KBM-7 (cell line): ENCODE results near the gene SLC25A17.
"Not testable (repeated sequence)": the region's sequence is repeated elsewhere in the genome, so short reads cannot be mapped to it uniquely, and the experiment has no call there.

Source experiments
- DNase-seq: peaks from one replicate; pipeline ENCODE4 v3.0.0-alpha.2; 2015
- in situ Hi-C: fragments of 300-500 bp; cut with MboI; formaldehyde crosslinking; loops from 2 replicates; pipeline ENCODE4 v1.14.3; 2020; ENCODE audit warnings: low sequenced_read_pairs, low pct_unique_long_range_greater_than_20kb, mixed read lengths

The SLC25A17 gene

DNA sequence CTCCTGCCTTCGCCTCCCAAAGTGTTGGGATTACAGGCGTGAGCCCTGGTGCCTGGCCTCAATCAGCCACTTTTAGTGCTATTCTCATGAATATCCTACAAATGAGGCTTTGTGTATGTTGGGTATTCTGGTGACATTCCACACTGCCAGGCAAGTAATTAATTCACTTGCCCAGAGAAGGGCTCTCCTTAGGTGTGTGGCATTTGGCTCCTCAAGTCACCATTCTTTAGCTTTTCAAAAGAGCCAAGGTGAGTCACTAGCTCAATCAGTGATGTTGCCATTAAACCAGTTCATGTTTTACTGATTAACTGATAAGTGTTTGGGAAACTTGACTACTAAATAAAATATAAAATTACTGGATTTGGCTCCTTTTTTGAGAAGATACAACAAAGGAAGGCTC is 52.2 kb downstream of the SLC25A17 start:
- no peak for DNase-seq
- in situ Hi-C loops: no loop called here

DNA sequence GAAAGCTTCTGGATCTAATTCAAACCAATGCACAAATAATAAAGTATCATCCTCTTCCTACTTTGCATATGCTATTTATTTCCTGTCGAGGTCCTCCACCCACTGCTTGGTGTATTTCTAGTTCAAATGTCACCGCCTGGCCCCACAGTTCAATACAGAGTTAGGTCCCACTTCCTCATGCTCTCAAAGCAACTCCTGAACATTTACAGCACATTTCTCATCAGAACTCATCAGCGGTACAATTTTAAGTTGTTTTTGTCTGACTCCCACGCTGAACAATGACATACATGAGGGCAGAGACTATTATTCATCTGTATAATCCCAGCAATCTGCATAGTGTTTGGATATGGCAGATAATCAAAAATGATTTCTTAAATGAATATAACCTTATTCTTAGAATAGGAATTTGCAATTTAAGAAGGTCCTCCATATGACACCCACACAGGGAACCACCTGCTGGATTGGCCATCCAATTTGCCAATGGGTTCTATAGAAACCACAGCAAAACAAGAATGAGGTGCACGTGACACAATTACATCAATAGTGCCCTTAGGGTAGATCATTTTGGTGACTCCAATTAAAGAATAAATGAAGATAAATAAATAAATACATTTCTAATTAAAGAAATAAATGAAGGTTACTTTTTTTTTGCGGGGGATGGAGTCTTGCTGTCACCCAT is 54.2 kb downstream of the SLC25A17 start:
- DNase-seq: no peak
- in situ Hi-C loops: no loop called here

DNA sequence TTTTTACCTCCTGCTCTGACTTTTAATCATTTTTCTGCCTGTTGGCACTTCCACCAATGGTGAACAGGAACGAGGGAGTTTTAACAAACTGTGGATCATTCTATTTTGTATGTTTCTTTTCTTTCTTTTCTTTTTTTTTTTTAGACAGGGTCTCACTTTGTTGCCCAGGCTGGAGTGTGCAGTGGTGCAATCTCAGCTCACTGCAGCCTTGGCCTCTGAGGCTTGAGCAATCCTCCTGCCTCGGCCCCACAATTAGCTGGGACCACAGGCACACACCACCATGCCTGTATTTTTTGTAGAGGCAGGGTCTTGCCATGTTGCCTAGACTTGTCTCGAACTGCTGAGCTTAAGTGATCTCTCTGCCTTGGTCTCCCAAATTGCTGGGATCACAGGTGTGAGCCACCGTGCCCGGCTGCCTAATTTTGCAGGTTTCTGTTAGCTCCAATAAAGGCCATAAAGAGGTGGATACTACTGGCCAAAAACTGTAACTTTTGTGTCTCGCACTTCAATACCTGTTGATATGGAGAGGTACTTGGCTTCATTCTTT is 59.8 kb downstream of the SLC25A17 start:
- DNase-seq: no peak
- in situ Hi-C loops: no loop called here

DNA sequence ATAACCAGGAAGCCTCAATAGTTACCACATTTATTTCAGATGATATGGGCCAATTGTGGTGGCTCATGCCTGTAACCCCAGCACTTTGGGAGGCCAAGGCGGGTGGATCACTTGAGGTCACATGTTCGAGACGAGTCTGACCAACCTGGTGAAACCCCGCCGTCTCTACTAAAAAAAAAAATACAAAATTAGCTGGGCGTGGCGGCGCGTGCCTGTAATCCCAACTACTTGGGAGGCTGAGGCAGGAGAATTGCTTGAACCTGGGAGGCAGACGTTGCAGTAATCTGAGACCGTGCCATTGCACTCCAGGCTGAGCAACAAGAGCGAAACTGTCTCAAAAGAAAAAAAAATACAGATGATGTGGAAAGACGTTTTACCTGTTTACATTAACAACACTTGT is 60.3 kb downstream of the SLC25A17 start:
- in situ Hi-C loops, DNase-seq: not testable (repeated sequence)

DNA sequence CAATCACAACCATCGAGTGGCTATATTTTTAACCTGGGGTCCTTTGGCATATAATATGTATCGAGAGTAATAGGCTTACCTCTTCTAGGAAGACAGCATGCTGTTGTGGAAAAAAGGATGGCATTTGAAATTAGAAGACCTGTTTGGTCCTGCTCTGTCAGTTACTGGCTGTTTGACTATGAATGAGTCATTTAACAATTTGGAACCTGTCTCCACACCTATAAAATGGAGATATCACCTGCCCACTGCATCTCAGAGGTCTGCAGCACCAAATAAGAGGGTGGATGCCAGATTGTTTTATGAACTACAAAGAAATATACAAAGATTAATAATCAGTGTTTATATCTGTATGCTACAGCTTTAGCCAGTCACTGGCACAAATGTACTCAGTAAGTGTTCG is 60.8 kb downstream of the SLC25A17 start:
- no peak for DNase-seq
- in situ Hi-C loops: no loop called here

DNA sequence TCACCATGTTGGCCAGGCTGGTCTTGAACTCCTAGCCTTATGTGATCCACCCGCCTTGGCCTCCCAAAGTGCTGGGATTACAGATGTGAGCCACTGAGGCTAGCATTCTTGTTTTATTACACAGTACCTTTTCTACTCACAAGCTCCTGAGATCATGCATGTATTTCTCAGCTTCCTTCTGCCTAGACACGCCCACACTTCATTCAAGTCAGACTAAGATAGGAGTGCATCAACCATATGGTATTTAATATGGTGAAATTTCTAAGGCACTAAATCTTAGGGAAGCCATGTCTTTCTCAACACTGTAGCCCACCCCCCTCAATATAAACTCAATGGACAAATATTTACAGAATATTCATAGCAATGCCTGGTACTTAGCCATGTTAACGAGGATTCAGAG is 62.1 kb downstream of the SLC25A17 start:
- in situ Hi-C loops: no loop called here
- DNase-seq: no peak

DNA sequence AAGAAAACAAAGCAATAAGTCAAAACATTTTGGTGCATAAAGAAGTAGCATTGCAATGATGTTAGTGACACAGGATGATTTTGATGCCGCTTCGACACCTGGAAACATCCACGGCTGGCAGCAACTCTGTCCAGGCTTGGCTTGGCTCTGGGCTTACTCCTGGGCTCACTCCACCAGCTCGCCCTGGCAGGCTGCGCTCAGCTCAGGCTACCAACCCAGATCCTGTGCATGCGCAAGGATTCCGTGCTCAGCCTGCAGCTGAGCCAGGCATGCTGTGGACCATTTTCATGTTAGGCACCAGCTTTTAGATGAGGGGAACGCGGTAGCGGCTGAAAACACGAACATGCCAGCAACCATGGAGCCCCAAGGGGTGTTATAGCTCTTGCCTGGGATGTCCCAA is 66.0 kb downstream of the SLC25A17 start:
- in situ Hi-C loops: no loop called here
- DNase-seq: no peak

DNA sequence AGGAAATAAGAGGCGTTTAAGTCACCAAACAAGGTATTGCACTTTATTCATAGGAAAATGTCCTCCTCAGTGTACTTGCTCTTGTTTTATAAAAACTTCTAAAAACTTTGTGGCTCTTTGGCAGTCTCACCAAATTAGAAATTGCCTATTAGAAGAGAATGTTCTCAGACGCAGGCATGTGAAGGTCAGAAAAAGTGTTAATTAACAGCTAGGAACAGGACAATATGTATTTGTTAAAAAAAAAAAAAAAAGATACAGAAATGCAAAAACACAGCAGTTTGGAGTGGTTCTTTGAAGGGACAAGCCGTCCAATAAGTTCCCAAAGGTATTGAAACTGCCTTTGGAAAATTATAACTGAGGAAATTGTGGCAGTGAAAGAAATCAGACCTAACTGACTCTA is 67.9 kb downstream of the SLC25A17 start:
- in situ Hi-C loops: no loop called here
- DNase-seq: no peak

DNA sequence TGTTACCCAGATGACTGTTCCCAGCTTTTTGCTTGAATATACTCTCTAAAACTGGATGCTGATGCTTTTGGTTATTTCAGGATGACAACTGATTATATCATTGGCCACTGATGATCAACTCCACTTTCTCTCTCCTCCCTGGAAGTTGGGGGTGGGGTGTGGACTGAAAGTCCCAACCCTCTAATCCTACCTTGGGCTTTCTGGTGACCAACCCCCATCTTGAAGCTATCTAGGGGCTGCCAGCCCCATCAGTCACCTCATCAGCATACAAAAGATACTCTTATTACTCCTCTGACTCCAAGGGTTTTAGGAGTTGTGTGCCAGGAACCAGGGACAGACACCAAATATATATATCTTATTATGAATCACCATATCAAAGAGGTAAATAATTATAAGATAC is 69.3 kb downstream of the SLC25A17 start:
- in situ Hi-C loops: no loop called here
- DNase-seq: no peak

DNA sequence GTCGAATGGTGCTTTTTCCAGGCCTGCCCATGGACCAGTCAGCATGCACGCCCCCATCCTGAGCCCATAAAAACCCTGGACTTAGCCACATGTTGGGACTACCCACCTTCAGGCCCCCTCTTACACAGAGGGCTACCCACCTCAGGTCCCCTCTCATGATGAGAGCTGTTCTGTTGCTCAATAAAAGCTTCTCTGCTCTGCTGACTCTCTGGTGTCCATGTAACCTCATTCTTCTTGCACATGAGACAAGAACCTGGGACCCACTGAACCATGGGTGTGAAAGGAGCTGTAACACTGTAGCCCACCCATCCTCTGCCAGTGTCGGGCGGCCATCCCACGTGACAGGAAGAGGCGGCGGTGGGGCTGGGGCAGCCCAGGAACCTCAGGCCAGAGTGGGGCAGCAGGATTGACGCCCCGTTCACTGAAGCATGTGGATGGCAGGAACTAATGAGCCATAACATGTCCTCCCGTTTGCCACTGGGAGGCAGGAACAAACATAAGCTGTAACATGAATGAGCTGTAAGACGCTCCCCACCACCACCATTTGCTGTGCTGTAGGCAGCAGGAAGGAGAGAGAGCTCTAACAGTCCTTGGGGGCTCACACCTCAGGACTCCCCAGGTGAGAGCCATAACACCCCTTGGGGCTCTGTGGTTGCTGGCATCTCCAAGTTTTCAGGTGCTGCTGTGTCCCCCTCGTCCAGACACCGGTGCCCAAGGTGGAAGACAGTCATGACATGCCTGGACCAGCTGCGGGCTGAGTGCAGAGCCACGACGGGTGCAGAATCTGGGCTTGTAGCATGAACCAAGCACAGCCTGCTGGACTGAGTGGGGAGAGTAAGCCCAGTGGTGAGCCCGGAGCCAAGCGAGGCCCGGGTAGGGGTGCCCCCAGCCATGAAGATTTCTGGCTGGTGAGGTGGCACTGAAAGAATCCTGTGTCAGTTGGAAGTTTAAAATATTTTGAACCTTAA is 70.5 kb downstream of the SLC25A17 start:
- in situ Hi-C loops: no loop called here
- no peak for DNase-seq

DNA sequence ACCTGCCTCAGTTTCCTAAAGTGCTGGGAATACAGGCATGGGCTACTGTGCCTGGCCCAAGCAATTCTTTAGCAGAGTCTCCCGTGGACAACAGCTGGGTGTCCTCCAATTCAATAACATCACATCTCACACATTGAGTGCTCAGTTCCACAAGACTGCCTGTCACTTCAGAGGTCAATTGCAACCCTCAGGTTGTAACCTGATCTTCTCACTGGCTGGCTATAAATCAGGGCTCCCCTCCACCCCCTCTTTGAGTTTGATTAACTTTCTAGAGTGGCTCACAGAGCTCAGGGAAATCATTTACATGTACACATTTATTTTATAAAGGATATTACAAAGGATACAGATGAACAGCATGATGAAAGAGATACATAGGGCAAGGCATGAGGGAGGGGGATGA is 71.8 kb downstream of the SLC25A17 start:
- DNase-seq: no peak
- in situ Hi-C loops: no loop called here

DNA sequence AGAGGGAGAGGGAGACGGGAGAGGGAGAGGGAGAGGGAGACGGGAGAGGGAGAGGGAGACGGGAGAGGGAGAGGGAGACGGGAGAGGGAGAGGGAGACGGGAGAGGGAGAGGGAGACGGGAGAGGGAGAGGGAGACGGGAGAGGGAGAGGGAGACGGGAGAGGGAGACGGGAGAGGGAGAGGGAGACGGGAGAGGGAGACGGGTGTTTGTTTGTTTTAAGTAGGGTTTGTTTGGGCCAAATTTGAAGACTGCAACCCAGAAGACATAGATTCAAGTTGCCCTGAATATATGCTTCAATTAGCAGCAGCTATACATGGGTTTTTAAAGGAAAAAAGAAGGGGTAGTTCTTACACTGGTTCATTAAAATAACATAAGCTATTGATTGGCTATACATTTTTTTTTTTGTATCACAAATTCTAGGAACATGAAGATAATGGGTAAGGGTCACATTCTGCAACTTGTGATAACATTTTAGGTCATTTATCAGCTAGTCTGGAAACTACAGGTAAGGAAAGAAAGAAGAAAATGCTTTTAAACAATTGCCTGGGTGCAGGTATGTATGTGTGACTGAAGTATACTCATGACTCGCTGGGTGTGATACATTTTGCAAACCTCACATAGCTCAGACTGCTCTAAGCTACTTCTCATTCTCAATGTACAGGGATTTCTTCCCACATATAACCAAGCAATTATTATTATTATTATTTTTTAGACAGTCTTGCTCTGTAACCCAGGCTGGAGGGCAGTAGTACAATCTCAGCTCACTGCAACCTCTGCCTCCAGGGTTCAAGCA is 72.5 kb downstream of the SLC25A17 start:
- in situ Hi-C loops: no loop called here
- DNase-seq: no peak

DNA sequence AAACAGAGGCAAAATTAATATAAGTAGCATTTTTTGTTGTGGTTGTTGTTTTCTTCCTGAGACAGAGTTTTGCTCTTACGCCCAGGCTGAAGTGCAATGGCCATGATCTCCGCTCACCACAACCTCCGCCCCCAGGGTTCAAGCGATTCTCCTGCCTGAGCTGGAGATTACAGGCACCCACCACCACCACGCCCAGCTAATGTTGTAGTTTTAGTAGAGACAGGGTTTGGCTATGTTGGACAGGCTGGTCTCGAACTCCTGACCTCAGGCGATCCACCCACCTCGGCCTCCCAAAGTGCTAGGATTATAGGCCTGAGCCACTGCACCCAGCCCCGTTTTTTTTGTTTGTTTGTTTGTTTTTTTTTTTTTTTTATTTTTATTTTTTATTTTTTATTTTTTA is 75.4 kb downstream of the SLC25A17 start:
- in situ Hi-C loops: no loop called here

DNA sequence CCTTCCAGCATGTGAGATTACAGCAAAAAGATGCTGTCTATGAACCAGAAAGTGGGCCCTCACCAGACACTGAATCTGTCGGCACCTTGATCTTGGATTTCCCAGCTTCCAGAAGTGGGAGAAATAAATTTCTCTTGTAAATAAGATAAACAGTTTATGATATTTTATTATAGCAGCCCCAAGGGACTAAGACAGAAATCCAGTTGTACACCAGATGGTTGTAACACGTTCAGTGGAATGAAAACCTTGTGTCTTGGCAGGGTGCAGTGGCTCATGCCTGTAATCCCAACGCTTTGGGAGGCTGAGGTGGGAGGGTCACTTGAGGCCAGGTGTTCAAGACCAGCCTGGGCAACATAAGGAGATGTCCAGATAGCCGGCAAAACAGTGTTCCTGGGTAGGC is 78.0 kb downstream of the SLC25A17 start:
- in situ Hi-C loops: no loop called here
- DNase-seq: no peak

More for the DNA sequence above, 75.4 kb downstream of the SLC25A17 start:
- DNase-seq: no peak

DNA sequence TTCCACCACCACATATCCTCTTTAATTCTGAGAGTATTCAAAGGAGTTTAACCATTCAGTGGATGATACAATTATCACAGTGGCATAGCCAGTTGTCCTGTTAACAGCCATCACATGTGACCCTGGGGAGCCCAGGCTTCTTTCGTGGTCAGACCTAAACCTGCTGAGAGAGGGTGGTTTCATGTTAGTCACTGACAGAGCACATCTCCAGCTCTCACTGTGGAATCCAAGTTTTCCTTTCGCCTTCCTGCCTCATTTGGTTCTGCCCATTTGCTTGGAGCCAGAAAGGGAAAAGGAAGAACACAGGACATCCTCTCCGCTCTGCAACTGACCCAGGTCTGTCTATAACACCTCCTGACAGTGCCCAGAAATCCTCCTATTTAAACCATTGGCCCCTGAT is 79.4 kb downstream of the SLC25A17 start:
- in situ Hi-C loops: no loop called here
- DNase-seq: no peak

DNA sequence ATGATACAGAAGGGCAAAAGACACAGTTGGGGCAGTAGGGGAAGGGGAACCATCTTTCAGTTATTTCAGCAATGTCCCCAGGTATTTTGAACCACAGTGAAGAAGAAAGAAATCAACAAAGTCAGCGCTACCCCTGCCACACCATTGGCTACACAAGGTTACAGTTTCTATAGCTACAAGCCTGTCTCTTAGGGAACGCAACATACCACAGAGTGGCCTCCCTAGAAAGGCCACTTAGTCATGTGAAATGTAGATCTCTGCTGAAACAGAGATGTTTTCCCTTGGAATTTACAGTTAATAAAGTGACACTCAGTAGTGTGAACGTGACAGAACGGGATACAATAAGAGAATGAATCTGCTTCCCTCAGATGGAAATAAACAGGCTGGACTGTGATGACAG is 85.2 kb downstream of the SLC25A17 start:
- in situ Hi-C loops: no loop called here
- DNase-seq: no peak

DNA sequence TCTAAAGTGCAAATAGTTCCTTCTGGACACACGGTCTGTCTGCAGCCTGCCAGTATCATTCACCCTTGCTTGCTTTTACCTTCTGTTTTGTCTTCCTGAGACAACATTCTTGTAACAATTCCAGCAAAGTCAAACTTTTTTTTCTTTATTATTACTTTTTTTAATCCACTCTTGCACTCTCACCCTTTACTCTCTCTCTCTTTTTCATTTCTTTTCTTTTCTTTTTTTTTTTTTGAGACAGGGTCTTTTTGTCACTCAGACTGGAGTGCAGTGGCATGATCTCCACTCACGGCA is 86.2 kb downstream of the SLC25A17 start:
- in situ Hi-C loops: no loop called here
- DNase-seq: no peak

DNA sequence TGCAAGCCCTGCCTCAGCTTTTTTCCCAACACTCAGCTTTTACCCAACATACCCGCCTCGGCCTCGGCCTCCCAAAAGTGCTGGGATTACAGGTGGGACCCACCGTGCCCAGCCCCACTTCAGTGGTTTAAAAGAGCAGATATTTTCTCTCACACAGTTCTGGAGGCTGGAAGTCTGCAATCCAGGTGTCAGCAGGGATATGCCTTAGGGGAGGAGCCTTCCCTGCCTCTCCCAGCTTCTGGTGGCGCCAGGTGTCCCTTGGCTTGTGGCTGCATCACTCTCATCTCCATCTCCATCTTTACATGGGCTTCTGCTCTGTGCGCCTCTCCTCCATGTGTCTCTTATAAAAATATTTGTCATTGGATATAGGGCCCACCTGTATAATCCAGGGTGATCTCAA is 89.9 kb downstream of the SLC25A17 start:
- DNase-seq: no peak
- in situ Hi-C loops: no loop called here

DNA sequence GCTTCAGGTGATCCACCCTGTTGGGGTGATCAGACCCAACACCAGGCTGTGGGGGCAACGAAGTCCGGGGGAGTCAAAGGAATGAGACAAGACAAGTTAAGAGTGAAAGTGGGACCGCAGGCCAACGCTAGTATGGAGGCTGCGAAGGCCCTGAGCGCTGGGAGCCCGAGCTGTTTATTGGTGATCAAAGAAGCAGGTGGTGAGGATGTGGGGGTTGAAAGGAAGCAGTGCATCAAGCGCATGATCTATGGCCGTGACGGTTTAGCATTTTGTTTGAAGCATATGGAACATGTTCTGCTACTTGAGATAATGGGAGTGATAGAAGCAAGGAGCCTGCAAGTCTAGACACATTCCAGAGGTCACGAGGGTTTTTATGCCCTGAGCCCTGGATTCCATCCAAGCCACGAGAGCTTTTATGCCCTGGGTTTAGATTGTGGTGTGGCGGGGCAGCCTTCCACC is 90.4 kb downstream of the SLC25A17 start:
- DNase-seq: peak; percentile 62
- in situ Hi-C loops: no loop called here
